T follicular helper cell (primary cell): ENCODE data around the gene FAM229B.
A peak's percentile ranks its signal among the peaks of the same experiment; 100 is the strongest.
"Not testable (repeated sequence)": the region's sequence is repeated elsewhere in the genome, so short reads cannot be mapped to it uniquely, and the experiment has no call there.

ENCODE experiments used
- DNase-seq: peaks from one replicate; pipeline ENCODE4 v3.0.0-alpha.2; 2020; ENCODE audit warnings: low read depth
- total RNA-seq, 2 experiments: gene quantifications; one replicate each; lab custom pipeline; 2026; lab: John Stamatoyannopoulos, UW

Gene FAM229B
- total RNA-seq, result 1.4 to 1.7 reads per million in 2 experiments

DNA sequence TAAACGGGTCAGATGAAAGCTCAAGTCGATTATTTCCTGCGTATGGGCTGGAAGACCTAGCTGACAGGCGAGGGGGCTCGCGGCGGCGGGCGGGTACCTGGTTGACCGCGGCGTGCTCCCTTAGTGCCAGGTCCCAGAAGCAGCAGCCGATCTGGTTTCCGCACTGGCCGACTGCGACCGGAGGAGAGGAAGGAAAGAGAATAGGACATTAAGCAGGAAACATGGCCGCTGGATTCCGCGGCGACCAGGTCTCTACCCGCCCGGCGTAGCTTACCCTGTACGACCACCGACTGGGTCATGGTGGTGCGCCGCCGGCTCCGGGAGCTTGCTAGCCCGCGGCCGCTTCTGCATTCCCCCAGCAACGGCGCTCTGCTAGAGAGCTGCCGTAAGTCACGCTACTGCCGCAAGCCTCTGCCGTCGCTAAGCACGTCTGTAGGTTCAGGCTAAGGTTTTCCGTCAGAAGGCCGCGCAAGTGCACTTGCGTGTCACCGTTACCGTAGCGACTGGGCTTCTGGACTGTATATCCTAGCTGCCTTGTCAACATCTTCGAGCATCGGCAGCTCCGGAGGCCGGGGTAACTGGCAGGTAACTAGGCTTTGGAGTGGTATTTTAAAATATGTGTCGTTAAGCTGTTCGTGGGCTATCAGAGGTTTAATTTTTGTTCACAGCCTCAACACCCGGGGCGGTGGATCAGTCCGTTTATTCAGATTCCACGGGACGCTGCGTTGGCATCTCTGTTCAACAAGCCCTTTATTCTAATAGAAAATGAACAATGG is at the start of gene FAM229B, which contains the start of gene TUBE1:
Gene FAM229B, plus strand, starts transcription at position 456 of the 776 bp plus-strand sequence. CDS start 11,693 bp downstream, outside the sequence.
Gene TUBE1, minus strand, starts transcription at position 347 of the 776 bp plus-strand sequence. Its CDS starts 48 bp downstream, at position 299.
- peak; percentile 88 for DNase-seq

- no peak for DNase-seq
These were observed 49.6 kb upstream of the FAM229B start for GRCh38 chr6:112037783-112038216.

DNA sequence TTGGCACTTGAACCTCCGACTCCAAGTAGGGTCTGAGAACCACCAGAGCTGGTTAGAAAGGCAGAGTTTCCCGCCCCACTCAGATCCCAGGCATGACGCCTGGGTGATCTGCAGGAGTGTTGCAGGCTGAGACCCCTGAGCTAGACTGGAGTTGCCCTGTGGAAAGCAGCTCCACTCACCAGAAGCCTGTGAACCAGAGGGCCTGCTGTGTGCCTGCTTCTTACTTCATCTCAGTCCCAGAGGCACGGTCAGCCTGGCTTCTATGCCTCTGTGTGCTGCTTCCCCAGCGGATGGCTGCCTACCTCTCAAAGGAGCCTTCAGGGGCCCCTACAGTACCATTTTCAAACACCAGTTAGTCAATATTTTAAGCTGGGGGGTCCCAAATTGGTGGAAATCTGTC is 49.1 kb upstream of the FAM229B start:
- no peak for DNase-seq

DNA sequence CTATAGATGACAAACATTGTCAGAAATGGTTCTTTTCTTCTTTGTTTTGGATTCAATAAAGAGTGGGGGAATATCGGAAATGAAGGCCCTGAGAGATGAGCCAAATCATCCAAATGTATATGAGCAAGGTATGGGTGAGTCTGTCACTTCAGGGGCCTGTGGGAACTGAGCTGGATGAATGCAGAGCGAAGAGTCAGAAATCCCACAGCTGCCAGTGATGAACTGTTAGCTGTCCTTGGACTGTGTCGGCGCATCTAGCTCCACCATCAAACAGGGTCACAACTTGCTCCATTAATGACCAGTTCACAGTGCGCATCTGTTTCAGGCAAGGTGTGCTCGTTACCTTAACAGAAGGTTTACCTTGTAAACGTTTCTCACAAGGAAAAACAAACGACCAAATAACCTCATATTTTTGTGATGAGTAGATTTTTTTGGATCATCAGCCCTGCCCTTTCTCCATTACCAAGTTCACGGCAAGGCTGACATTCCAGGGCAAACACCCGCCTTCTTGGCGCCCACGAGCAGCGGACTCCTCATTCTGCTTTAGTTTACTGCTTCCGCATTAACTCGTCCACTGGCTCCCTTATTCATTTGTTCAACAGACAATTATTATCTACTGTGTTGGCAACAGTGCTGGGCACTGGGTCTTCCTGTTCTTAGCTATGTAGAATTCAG is 48.5 kb upstream of the FAM229B start:
- no peak for DNase-seq

DNA sequence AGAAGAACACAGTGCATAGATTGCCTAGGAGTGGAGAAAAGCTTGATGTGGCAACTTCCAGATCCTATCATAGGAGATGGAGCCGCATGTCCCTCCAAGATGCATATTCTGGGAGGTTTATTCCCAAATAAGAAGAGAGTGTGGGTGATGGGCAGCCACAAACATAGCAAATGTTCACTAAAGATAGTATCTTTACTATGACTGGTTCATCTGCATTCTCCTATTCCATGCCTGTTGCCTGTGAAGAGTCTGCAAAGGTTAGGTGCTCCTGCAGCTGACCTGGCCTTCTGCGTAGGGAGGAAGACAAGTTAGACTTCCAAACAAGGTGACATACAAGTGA is 48.0 kb upstream of the FAM229B start:
- no peak for DNase-seq

DNA sequence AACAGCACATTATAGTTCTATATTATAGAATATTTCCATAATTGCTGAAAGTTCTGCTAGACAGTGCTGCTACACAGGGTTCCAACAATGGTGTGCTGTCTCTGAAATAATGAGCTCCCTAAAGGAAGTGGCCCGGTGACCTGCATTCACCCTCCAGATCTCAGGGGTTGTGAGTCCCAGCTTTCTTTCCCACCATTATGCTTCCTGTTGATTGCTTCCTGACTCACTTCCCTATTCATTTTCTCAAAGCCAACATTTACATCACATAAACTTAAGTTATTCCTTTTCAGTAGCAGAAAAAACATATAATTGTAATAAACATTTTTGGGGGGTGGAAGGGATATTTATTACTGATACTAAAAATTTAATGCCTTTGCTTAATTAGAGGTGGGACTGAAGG is 46.4 kb upstream of the FAM229B start:
- DNase-seq, result no peak

DNA sequence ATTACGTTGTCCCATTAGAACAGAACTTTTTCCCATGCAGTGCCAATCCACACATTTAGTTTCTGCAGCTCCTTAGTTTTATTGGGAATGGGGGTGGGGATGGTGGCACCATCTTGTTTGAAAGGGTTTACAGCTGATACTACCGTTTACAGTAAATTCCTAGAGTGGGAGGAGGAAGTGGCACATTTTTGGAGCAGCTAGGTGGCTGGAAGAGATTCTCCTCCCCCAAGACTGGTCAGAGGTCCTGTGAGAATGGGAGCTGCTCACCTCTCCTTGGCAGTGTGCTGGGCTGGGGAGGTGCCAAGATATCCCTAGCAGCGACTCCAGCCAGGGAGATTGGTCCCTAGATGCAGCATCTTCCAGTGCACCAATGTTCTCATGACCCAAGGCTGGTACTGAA is 45.9 kb upstream of the FAM229B start:
- DNase-seq, result no peak

DNA sequence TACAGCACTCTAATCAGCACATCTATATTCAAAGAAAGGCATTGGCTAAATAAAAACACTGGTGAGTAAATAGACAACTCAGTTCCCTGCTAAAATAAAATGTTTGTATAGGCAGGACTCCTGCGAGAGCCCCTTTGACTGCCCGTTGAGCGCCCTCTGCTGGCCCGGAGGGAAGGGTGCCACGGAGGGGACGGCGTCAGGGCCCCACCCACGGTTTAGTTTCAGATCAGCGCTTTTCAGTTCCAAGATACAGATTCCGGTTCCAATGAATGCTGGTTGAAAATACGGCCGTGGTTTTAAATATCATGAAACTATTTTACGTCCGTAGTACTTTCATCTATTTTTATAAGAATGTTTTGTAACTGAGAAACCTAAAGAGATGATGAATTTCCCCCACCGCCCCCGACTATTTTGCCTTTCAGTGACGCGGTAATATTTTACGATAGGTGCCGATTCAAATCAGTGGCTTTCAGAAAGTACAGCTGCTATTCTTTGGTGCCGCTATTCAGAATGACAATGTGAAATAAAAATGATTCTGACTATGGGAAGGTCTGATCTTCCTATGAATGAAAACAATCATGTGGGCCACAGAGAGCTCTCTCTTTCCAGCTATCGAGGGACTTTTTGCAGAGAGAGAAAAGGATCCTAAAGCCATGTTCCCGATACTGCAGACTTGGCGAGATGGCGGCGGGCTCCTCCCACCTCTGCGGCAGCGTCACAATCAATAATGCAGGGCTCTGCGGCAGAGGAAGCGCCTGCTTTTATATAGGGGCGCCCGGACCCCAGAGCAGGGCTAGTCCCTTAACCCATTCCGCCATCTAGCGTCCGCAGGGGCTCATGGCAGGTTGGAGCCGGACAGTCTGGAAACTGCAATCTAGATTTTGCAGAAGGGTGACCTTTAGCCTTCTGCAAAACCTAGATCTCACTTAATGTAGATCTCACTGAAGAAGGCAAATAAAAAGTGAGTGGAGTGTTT is 44.1 kb upstream of the FAM229B start:
- peak; percentile 90 for DNase-seq

GRCh38 chr6:112044196-112044595 is 43.2 kb upstream of the FAM229B start:
- no peak for DNase-seq

- no peak for DNase-seq
These were observed 42.5 kb upstream of the FAM229B start for GRCh38 chr6:112044856-112045255.

DNA sequence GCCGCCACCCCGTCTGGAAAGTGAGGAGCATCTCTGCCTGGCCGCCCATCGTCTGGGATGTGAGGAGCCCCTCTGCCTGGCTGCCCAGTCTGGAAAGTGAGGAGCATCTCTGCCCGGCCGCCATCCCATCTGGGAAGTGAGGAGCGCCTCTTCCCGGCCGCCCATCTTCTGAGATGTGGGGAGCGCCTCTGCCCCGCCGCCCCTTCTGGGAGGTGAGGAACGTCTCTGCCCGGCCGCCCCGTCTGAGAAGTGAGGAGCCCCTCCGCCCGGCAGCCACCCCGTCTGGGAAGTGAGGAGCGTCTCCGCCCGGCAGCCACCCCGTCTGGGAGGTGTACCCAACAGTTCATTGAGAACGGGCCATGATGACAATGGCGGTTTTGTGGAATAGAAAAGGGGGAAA is 39.9 kb upstream of the FAM229B start:
- DNase-seq, result not testable (repeated sequence)

DNA sequence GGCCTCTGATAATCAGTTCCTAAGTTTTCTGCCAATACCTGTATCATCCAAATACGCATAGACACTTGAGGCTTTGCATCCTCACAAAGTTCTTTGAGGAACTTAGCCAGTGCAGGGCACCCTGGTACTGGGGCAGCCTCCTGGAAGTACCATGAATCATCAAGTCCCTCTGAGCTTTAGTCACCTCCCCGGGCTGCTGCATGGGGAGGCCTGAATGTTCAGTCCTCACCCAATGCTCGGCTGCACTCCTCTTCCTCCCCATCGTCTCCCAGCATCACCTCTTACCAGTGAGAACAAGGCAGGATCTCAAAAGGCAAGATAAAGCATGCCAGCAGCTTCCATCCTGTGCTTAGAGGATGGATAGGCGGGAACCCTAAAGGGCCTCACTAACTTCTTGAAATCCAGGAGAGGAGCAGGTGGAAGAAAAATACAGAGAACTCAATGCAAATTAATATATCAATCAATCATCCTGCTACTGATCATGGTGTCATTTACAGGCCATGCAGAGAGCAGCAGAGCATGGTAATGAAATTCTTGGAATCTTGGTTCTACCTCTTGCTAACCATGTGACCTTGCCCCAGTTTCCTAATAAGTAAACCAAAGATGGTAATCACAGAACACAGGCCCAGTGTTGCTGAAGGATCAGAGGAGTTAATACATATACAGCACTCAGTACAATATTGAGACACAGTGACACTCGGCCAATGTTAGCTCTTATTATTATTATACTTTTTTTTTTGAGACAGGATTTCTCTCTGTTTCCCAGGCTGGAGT is 38.2 kb upstream of the FAM229B start:
- no peak for DNase-seq

GRCh38 chr6:112049996-112050395 is 37.4 kb upstream of the FAM229B start:
- DNase-seq, result no peak

DNA sequence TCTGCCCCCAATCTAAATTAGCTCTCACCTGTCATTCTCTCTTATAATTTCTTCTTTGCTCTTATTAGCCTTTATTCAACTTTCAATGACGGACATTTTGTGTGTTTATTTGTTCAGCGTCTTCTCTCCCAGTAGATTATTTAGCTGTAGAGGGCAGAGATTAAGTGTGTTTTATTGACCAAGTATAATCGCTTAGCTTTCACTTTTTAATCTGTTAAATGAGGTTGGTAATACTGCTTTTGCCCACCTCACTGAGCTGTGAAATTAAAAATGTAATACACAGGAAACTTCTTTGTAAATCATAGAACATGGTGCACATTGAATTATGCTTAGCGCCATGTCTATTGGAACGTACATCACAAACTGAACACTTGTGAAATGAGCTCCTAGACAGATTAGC is 37.0 kb upstream of the FAM229B start:
- no peak for DNase-seq

DNA sequence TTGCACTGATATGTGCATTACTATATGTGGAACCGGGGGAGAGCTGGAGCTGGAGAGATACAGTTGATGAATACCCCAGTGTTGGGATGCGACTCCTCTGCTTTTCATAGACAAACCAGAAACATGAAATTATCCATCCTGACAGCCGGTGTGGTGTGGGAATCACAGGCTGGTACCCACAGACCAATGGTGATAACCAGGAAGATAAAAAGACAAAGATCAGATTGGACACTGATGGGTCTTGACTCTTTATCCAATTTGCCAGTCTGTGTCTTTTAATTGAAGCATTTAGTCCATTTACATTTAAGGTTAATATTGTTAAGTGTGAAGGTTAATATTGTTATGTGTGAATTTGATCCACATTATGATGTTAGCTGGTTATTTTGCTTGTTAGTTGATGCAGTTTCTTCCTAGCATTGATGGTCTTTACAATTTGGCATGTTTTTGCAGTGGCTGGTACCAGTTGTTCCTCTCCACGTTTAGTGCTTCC is 36.1 kb upstream of the FAM229B start:
- DNase-seq, result not testable (repeated sequence)

- no peak for DNase-seq
These were observed 33.4 kb upstream of the FAM229B start, which contains the start of gene CCN6 for GRCh38 chr6:112054001-112054400. CCN6 (plus strand) TSS chr6:112054104; CDS start chr6:112054358, 254 bp downstream.

- DNase-seq, result no peak
These were observed 32.7 kb upstream of the FAM229B start for GRCh38 chr6:112054555-112055190.

DNA sequence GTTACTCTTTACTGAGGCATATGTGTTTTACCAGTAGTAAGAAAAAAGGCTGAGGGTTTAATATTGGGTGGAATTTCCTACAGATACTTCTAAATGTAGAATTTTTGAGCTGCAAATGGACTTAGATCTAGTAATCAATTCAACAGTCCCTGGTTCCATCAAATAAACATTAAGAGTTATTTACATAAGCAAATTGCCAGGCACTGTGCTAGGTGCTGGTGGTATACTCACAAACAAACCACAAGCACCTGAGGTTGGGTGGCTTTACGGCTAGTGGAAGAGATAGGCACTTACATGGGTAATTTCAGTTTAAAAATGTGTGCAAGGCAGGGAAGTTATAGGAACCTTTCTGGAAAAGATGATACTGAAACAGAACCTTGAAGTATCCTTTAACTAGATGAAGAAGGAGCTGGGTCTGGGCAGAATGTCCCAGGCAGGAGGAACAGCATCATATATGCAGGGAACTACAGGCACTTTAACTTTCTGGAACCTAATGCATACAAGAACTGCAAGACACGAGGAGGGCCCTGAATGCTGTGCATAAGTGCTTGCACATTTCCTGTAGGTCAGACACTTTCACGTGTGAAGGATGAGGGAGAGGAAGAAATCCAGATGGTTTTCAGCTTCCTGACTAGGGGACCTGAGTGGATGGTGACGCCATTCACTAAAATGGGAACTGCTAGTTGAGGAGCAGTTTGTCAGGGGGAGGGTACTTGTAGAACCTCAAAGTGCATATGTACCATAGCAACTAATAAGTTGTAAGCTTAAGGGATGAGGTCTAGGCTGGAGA is 29.0 kb upstream of the FAM229B start:
- DNase-seq, result no peak

- DNase-seq, result no peak
These were observed 25.8 kb upstream of the FAM229B start for GRCh38 chr6:112061605-112062004.

DNA sequence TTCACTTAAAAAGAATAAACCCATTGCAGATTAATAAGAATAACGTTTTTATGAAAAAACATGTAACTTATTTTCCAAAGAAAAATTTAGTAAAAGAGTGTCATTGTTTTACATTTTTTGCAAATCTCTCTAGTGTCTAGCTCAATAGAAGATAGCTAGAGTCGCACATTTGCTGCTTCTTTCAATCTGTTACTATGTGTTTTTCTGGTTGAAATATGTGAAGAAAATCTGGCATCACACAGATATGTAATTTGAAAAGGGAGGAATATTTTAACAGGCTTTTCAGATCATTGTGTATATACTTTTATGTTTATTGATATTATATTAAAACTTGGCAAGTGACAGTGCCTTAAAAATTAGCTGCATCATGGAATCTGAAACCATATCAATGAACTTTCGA is 24.4 kb upstream of the FAM229B start:
- DNase-seq, result no peak
